GM23248 (cell line): ENCODE measurements around the gene AHSG.

Experiments
- EZH2 ChIP-seq: fragments of 200-600 bp; sonication (generic); IDR thresholded peaks from 2 replicates; pipeline ENCODE4 v1.6.1; 2018; ENCODE audit warnings: antibody characterized with exemption, mild to moderate bottlenecking; ENCODE audit not compliant: insufficient read depth, poor library complexity, severe bottlenecking
- EZH2phosphoT487 ChIP-seq: fragments of 200-600 bp; sonication (generic); IDR thresholded peaks from 2 replicates; pipeline ENCODE4 v1.6.1; 2018; ENCODE audit warnings: antibody characterized with exemption, moderate library complexity, mild to moderate bottlenecking, low read depth; ENCODE audit not compliant: insufficient read depth

GRCh38 chr3:186567072-186567921 lies 45.6 kb upstream of the AHSG start, which contains the start of gene TBCCD1:
- TF ChIP-seq EZH2 (no peak), EZH2phosphoT487 (no peak)
